HepG2 (cell line): ENCODE results near the gene AWAT2. TPM values are rescaled to one million over a fixed set of nuclear protein-coding genes. Genes with fewer than 3 reads are reported as not detected.

Source experiments
- ATAC-seq: fragments of 200-7000 bp; cut with Tn5 transposase; 3 replicates; pipeline ENCODE4 v1.9.1; 2020; ENCODE audit warnings: mild to moderate bottlenecking, moderate library complexity
- BruUV-seq: library from RNA; stranded (reverse); fragments of 400-500 nt; replicated peaks from 2 replicates; lab custom pipeline; 2021; lab: Mats Ljungman, UMichigan
- CTCF ChIA-PET: fragments of 300-600 bp; formaldehyde crosslinking; extraction: SDS; loops from one replicate; lab custom pipeline; 2021; ENCODE audit warnings: low total read pairs, inconsistent platforms, low intra/inter-chr PET ratio; lab: Yijun Ruan, JAX
- POLR2A ChIA-PET: fragments of 350-600 bp; sonication (Branson Sonifier 250); formaldehyde crosslinking; loops from one replicate; lab custom pipeline; 2020; ENCODE audit warnings: antibody characterized with exemption, inconsistent platforms; lab: Yijun Ruan, JAX
- DNase-seq: peaks from one replicate; pipeline ENCODE4 v3.0.0-alpha.2; 2015; ENCODE audit warnings: low spot score
- FAIRE-seq: peaks from 3 replicates; lab custom pipeline; 2011; peaks lifted over from hg19 to GRCh38; lab: Jason Lieb, UNC
- H2AFZ ChIP-seq: one replicate; pipeline ENCODE4 v1.6.1; 2011; ENCODE audit warnings: low read length, inconsistent platforms
- H3K27ac ChIP-seq: fragments of 300-600 bp; 3 replicates; pipeline ENCODE4 v1.8.0; 2011; ENCODE audit warnings: mixed run types, mild to moderate bottlenecking, mixed read lengths, low read length, inconsistent platforms; ENCODE audit not compliant: insufficient read depth; ENCODE audit errors: extremely low read length
- H3K27me3 ChIP-seq, 2 experiments: fragments of 200-600 bp in 1 of 2; 2 replicates in 1 of 2; 3 replicates in 1 of 2; pipeline versions ENCODE4 v1.6.0 to v1.8.0; 2011; ENCODE audit warnings: low read length in 2 of 2, mild to moderate bottlenecking in 2 of 2, moderate library complexity in 2 of 2, inconsistent platforms in 1 of 2; ENCODE audit not compliant: insufficient read depth in 2 of 2, control insufficient read depth in 1 of 2
- H3K36me3 ChIP-seq, 2 experiments: fragments of 200-600 bp in 1 of 2; replicated peaks in 1 of 2; 2 replicates in 1 of 2; 3 replicates in 1 of 2; pipeline versions ENCODE4 v1.5.1 to v1.8.0; 2011; ENCODE audit warnings: low read length in 2 of 2, inconsistent platforms in 1 of 2; ENCODE audit not compliant: insufficient read depth in 2 of 2, control insufficient read depth in 1 of 2
- H3K4me1 ChIP-seq: 2 replicates; pipeline ENCODE4 v1.5.1; 2012; ENCODE audit warnings: low read length, inconsistent platforms; ENCODE audit not compliant: insufficient read depth
- H3K4me2 ChIP-seq: 2 replicates; pipeline ENCODE4 v1.6.0; 2011; ENCODE audit warnings: low read depth, low read length, inconsistent platforms
- H3K4me3 ChIP-seq, 3 experiments: fragments of 200-600 bp in 1 of 3; sonication (generic), shearing (Covaris generic) in 1 of 3; replicated peaks in 1 of 3; 2 replicates each; pipeline ENCODE4 v1.5.1; 2011 to 2016; ENCODE audit warnings: low read length in 3 of 3, inconsistent platforms in 2 of 3, low read depth in 2 of 3, mild to moderate bottlenecking in 2 of 3, control low read depth in 1 of 3, mixed read lengths in 1 of 3; ENCODE audit not compliant: insufficient read depth in 1 of 3
- H3K79me2 ChIP-seq: one replicate; pipeline ENCODE4 v1.6.1; 2011; ENCODE audit warnings: low read length, inconsistent platforms; ENCODE audit not compliant: insufficient read depth
- H3K9ac ChIP-seq: 2 replicates; pipeline ENCODE4 v1.6.0; 2011; ENCODE audit warnings: mild to moderate bottlenecking, low read depth, low read length, inconsistent platforms; ENCODE audit not compliant: insufficient read depth
- H3K9me3 ChIP-seq: 2 replicates; pipeline ENCODE4 v1.5.1; 2012; ENCODE audit warnings: mild to moderate bottlenecking, low read length
- H4K20me1 ChIP-seq: 2 replicates; pipeline ENCODE4 v1.6.0; 2011; ENCODE audit warnings: inconsistent platforms, mild to moderate bottlenecking, low read length, moderate library complexity; ENCODE audit not compliant: insufficient read depth
- HDAC1 ChIP-seq: sonication (generic); formaldehyde crosslinking; IDR thresholded peaks from 2 replicates; pipeline ENCODE4 v1.5.1; 2020; ENCODE audit warnings: mild to moderate bottlenecking, missing genetic modification reagents
- HNF4A ChIP-seq: sonication (generic); formaldehyde crosslinking; IDR thresholded peaks from 2 replicates; pipeline ENCODE4 v1.4.0; 2020; ENCODE audit warnings: missing genetic modification reagents
- HNF4G ChIP-seq, 2 experiments: sonication (generic) in 1 of 2; formaldehyde crosslinking in 1 of 2; IDR thresholded peaks; 2 replicates each; pipeline versions ENCODE4 v1.4.0 to v1.6.1; 2011 to 2020; ENCODE audit warnings: borderline replicate concordance in 2 of 2, low read depth in 2 of 2, mild to moderate bottlenecking in 2 of 2, low read length in 1 of 2, missing genetic modification reagents in 1 of 2, moderate library complexity in 1 of 2
- KDM5A ChIP-seq: fragments of 200-600 bp; sonication (generic); IDR thresholded peaks from 2 replicates; pipeline ENCODE4 v1.7.0; 2018; ENCODE audit warnings: antibody characterized with exemption, mild to moderate bottlenecking, low read length, borderline replicate concordance
- MAFG ChIP-seq: sonication (generic); formaldehyde crosslinking; IDR thresholded peaks from 2 replicates; pipeline ENCODE4 v1.5.1; 2020; ENCODE audit warnings: mild to moderate bottlenecking, missing genetic modification reagents
- MTA1 ChIP-seq: sonication (generic); formaldehyde crosslinking; IDR thresholded peaks from 2 replicates; pipeline ENCODE4 v1.4.0; 2020; ENCODE audit warnings: missing genetic modification reagents, mild to moderate bottlenecking, borderline replicate concordance
- TCF12 ChIP-seq, 2 experiments: fragments of 450-650 bp in 1 of 2; sonication (generic) in 1 of 2; formaldehyde crosslinking in 1 of 2; IDR thresholded peaks; 2 replicates each; pipeline versions ENCODE4 v1.6.1 to v1.8.0; 2017 to 2022; ENCODE audit warnings: antibody characterized with exemption in 1 of 2, mild to moderate bottlenecking in 1 of 2, missing genetic modification reagents in 1 of 2, moderate library complexity in 1 of 2
- TOE1 ChIP-seq: sonication (generic); formaldehyde crosslinking; IDR thresholded peaks from 2 replicates; pipeline ENCODE4 v1.4.0; 2020; ENCODE audit warnings: mild to moderate bottlenecking, missing genetic modification reagents
- TOPORS ChIP-seq: sonication (generic); formaldehyde crosslinking; IDR thresholded peaks from 2 replicates; pipeline ENCODE4 v1.8.0; 2023; ENCODE audit warnings: mild to moderate bottlenecking, missing genetic modification reagents
- ZBTB7B ChIP-seq: sonication (generic); formaldehyde crosslinking; IDR thresholded peaks from 2 replicates; pipeline ENCODE4 v1.4.0; 2020; ENCODE audit warnings: missing genetic modification reagents
- ZFX ChIP-seq: sonication (generic); formaldehyde crosslinking; IDR thresholded peaks from 2 replicates; pipeline ENCODE4 v1.4.0; 2020; ENCODE audit warnings: mild to moderate bottlenecking, low read depth, missing genetic modification reagents, moderate library complexity
- ZNF607 ChIP-seq: sonication (generic); formaldehyde crosslinking; IDR thresholded peaks from 2 replicates; pipeline ENCODE4 v1.5.1; 2020; ENCODE audit warnings: missing genetic modification reagents, mild to moderate bottlenecking, borderline replicate concordance
- ZNF629 ChIP-seq: sonication (generic); formaldehyde crosslinking; conservative IDR thresholded peaks from 2 replicates; pipeline ENCODE4 v1.5.0; 2020; ENCODE audit warnings: missing genetic modification reagents
- WGBS: methylation state at CpG from one replicate; pipeline ENCODE4 v1.1.6; 2017; ENCODE audit warnings: low lambda C conversion rate; 5-methylcytosine and 5-hydroxymethylcytosine counted together
- in situ Hi-C: cut with HindIII; loops from 2 replicates; pipeline ENCODE4 v1.10.0; 2017; ENCODE audit warnings: low pct_unique_long_range_greater_than_20kb; ENCODE audit not compliant: extremely low pct_ligation_motif_present
- intact Hi-C: fragments of 100-400 bp; cut with micrococcal nuclease; formaldehyde crosslinking; loops from one replicate; pipeline ENCODE4 v1.10.0; 2022; ENCODE audit not compliant: unreplicated experiment
- polyA plus RNA-seq, 8 experiments: library from polyadenylated mRNA; depleted of rRNA in 3 of 8; stranded (reverse) in 7 of 8; unstranded in 1 of 8; fragments of >200 nt; fragmentation: Illumina TruSeq in 4 of 8; extraction: Trizol in 4 of 8; gene quantifications; 2 replicates each; pipeline versions ENCODE4 v1.2.1 to v1.2.3, GENCODE V29; 2011 to 2016; ENCODE audit warnings: low read depth in 4 of 8, missing spikeins in 1 of 8, mixed read lengths in 1 of 8; ENCODE audit not compliant: insufficient read depth in 1 of 8
- total RNA-seq, 5 experiments: library from RNA; depleted of rRNA; stranded (reverse); fragments of >200 nt; fragmentation: Illumina TruSeq; extraction: Trizol; gene quantifications; 2 replicates each; pipeline ENCODE4 v1.2.3, GENCODE V29; 2016; ENCODE audit warnings: low read depth in 1 of 5
- TF ChIP-seq, protein P1 (sequence below): IDR thresholded peaks from 2 replicates; pipeline ENCODE4 v1.6.1; 2016; ENCODE audit warnings: low read depth, borderline replicate concordance
- TF ChIP-seq, protein P2 (sequence below): sonication (generic); formaldehyde crosslinking; IDR thresholded peaks from 2 replicates; pipeline ENCODE4 v1.4.0; 2020; ENCODE audit warnings: missing genetic modification reagents
- TF ChIP-seq, protein P3 (sequence below): sonication (generic); formaldehyde crosslinking; IDR thresholded peaks from 2 replicates; pipeline ENCODE4 v1.8.0; 2022; ENCODE audit warnings: mild to moderate bottlenecking, missing genetic modification reagents, borderline replicate concordance
- TF ChIP-seq, protein P4 (sequence below), 2 experiments: IDR thresholded peaks; 2 replicates each; pipeline ENCODE4 v1.6.1; 2011 to 2012; ENCODE audit warnings: low read length in 2 of 2, borderline replicate concordance in 1 of 2, low read depth in 1 of 2, mild to moderate bottlenecking in 1 of 2, moderate library complexity in 1 of 2

AWAT2 gene
- total and polyA plus RNA-seq, 2 of the 13 experiments (the other 11 are each of a cell fraction or from before 2014, with no cell fraction given), result not detected

DNA sequence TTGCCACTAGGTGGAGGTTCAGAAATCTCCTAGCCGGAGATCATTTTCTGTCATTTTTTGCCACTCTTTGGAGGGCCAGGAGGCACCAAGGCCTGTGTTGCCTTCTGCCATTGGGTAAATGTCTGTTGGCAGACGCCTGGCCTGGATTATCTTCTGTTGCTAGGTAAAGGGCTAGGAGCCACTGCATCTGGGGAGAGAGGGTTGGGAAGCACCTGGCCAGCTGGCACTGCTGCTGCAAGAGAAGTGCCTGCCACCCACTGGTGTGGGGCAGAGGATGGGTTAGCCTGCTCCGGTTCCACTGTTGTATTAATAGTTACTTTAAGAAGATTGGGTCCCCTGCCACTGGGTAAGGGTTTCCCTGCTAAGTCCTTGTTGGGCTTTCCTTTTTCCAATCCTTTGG lies 58.1 kb downstream of the AWAT2 start:
- H3K79me2 ChIP-seq, result no peaks in the 10 kb centered on the region
- H3K36me3 ChIP-seq, result no peaks in the 10 kb centered on the region
- H3K27me3 ChIP-seq, result no peaks in the 10 kb centered on the region
- no peak overlapping the region for H3K9ac ChIP-seq
- intact Hi-C loops (no loop called here), in situ Hi-C loops (no loop called here)
- H3K4me3 ChIP-seq, result no peak overlapping the region
- H3K4me2 ChIP-seq, result no peak overlapping the region
- no peaks in the 10 kb centered on the region for H3K4me1 ChIP-seq
- ATAC-seq, result no peak
- no peak overlapping the region for H2AFZ ChIP-seq
- BruUV-seq, result no TSS peak
- H4K20me1 ChIP-seq, result no peaks in the 10 kb centered on the region
- no peak for DNase-seq
- no peak overlapping the region for H3K27ac ChIP-seq
- ChIA-PET CTCF (no interaction called here), POLR2A (no interaction called here)
- no peak for FAIRE-seq
- 100% methylated on average over 1 of the region's 3 CpGs for WGBS
- H3K9me3 ChIP-seq, result no peaks in the 10 kb centered on the region
- TF ChIP-seq, protein P1, sequence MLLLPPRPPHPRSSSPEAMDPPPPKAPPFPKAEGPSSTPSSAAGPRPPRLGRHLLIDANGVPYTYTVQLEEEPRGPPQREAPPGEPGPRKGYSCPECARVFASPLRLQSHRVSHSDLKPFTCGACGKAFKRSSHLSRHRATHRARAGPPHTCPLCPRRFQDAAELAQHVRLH, result no peak
- TF ChIP-seq, protein P2, sequence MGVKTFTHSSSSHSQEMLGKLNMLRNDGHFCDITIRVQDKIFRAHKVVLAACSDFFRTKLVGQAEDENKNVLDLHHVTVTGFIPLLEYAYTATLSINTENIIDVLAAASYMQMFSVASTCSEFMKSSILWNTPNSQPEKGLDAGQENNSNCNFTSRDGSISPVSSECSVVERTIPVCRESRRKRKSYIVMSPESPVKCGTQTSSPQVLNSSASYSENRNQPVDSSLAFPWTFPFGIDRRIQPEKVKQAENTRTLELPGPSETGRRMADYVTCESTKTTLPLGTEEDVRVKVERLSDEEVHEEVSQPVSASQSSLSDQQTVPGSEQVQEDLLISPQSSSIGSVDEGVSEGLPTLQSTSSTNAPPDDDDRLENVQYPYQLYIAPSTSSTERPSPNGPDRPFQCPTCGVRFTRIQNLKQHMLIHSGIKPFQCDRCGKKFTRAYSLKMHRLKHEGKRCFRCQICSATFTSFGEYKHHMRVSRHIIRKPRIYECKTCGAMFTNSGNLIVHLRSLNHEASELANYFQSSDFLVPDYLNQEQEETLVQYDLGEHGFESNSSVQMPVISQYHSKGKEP (CRISPR knock-in tag), result no peak
- TF ChIP-seq HNF4A (CRISPR knock-in tag) (no peak), ZBTB7B (CRISPR knock-in tag) (no peak), HNF4G (IDR thresholded peaks at IDR 0.05; ENCODE audit: borderline replicate concordance, low read depth, low read length) (no peak), HNF4G (CRISPR knock-in tag; IDR thresholded peaks at IDR 0.05; ENCODE audit: borderline replicate concordance, low read depth) (no peak), MAFG (no peak), ZFX (CRISPR knock-in tag) (no peak), ZNF629 (CRISPR knock-in tag) (no peak), ZNF607 (CRISPR knock-in tag) (no peak), TCF12 (IDR thresholded peaks at IDR 0.05) (no peak), TCF12 (CRISPR knock-in tag; IDR thresholded peaks at IDR 0.05) (no peak), TOE1 (CRISPR knock-in tag) (no peak), MTA1 (CRISPR knock-in tag) (no peak), KDM5A (no peak), HDAC1 (no peak), TOPORS (no peak)
- TF ChIP-seq, protein P3, sequence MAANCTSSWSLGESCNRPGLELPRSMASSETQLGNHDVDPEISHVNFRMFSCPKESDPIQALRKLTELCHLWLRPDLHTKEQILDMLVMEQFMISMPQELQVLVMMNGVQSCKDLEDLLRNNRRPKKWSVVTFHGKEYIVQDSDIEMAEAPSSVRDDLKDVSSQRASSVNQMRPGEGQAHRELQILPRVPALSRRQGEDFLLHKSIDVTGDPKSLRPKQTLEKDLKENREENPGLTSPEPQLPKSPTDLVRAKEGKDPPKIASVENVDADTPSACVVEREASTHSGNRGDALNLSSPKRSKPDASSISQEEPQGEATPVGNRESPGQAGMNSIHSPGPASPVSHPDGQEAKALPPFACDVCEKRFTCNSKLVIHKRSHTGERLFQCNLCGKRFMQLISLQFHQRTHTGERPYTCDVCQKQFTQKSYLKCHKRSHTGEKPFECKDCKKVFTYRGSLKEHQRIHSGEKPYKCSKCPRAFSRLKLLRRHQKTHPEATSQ, result no peak
- TF ChIP-seq, protein P4, sequence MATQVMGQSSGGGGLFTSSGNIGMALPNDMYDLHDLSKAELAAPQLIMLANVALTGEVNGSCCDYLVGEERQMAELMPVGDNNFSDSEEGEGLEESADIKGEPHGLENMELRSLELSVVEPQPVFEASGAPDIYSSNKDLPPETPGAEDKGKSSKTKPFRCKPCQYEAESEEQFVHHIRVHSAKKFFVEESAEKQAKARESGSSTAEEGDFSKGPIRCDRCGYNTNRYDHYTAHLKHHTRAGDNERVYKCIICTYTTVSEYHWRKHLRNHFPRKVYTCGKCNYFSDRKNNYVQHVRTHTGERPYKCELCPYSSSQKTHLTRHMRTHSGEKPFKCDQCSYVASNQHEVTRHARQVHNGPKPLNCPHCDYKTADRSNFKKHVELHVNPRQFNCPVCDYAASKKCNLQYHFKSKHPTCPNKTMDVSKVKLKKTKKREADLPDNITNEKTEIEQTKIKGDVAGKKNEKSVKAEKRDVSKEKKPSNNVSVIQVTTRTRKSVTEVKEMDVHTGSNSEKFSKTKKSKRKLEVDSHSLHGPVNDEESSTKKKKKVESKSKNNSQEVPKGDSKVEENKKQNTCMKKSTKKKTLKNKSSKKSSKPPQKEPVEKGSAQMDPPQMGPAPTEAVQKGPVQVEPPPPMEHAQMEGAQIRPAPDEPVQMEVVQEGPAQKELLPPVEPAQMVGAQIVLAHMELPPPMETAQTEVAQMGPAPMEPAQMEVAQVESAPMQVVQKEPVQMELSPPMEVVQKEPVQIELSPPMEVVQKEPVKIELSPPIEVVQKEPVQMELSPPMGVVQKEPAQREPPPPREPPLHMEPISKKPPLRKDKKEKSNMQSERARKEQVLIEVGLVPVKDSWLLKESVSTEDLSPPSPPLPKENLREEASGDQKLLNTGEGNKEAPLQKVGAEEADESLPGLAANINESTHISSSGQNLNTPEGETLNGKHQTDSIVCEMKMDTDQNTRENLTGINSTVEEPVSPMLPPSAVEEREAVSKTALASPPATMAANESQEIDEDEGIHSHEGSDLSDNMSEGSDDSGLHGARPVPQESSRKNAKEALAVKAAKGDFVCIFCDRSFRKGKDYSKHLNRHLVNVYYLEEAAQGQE (IDR thresholded peaks at IDR 0.05; ENCODE audit: borderline replicate concordance in 1 of 2, low read depth in 1 of 2, low read length in 2 of 2), result no peak
